HepG2 (cell line): ENCODE measurements around the gene COPB2. TPM values are rescaled to one million over a fixed set of nuclear protein-coding genes. Genes with fewer than 3 reads are reported as not detected.
A peak's percentile ranks its signal among the peaks of the same experiment; 100 is the strongest.

Source experiments
- ATF2 ChIP-seq: sonication (generic); formaldehyde crosslinking; IDR thresholded peaks from 2 replicates; pipeline ENCODE4 v1.4.0; 2020; ENCODE audit warnings: missing genetic modification reagents
- CAMTA2 ChIP-seq: sonication (generic); formaldehyde crosslinking; IDR thresholded peaks from 2 replicates; pipeline ENCODE4 v1.4.0; 2020; ENCODE audit warnings: mild to moderate bottlenecking, missing genetic modification reagents, borderline replicate concordance
- CHCHD3 ChIP-seq: sonication (generic); formaldehyde crosslinking; IDR thresholded peaks from 2 replicates; pipeline ENCODE4 v1.8.0; 2022; ENCODE audit warnings: mild to moderate bottlenecking, missing genetic modification reagents, moderate library complexity
- JARID2 ChIP-seq: sonication (generic); formaldehyde crosslinking; IDR thresholded peaks from 2 replicates; pipeline ENCODE4 v1.8.1; 2023; ENCODE audit warnings: missing genetic modification reagents, inconsistent platforms; ENCODE audit not compliant: insufficient replicate concordance
- NFE2L2 ChIP-seq: fragments of 150-350 bp; IDR thresholded peaks from 2 replicates; pipeline ENCODE4 v1.6.1; 2014; ENCODE audit warnings: low read length
- POGK ChIP-seq: sonication (generic); formaldehyde crosslinking; conservative IDR thresholded peaks from 2 replicates; pipeline ENCODE4 v1.8.0; 2022; ENCODE audit warnings: mild to moderate bottlenecking, moderate library complexity, missing genetic modification reagents
- RARA ChIP-seq: IDR thresholded peaks from 2 replicates; pipeline ENCODE4 v1.6.1; 2016; ENCODE audit warnings: missing genetic modification reagents, missing compliant biosample characterization
- SRSF1 ChIP-seq: fragments of 200-400 bp; formaldehyde crosslinking; optimal IDR thresholded peaks from 2 replicates; pipeline ENCODE3; 2017; ENCODE audit warnings: mild to moderate bottlenecking, low read depth, low read length, moderate library complexity
- THAP9 ChIP-seq: sonication (generic); formaldehyde crosslinking; IDR thresholded peaks from 2 replicates; pipeline ENCODE4; 2020; ENCODE audit warnings: missing genetic modification reagents, mild to moderate bottlenecking, borderline replicate concordance
- ZNF407 ChIP-seq: sonication (generic); formaldehyde crosslinking; IDR thresholded peaks from one replicate; pipeline ENCODE4 v1.5.1; 2020; ENCODE audit warnings: mild to moderate bottlenecking, missing genetic modification reagents; ENCODE audit errors: not compliant biosample characterization
- ZNF460 ChIP-seq: sonication (generic); formaldehyde crosslinking; IDR thresholded peaks from 2 replicates; pipeline ENCODE4 v1.5.1; 2020; ENCODE audit warnings: missing genetic modification reagents, mild to moderate bottlenecking, borderline replicate concordance
- ZNF703 ChIP-seq: sonication (generic); formaldehyde crosslinking; IDR thresholded peaks from 2 replicates; pipeline ENCODE4 v1.5.1; 2020; ENCODE audit warnings: missing genetic modification reagents, mild to moderate bottlenecking, moderate library complexity, borderline replicate concordance
- polyA plus RNA-seq, 8 experiments: library from polyadenylated mRNA; depleted of rRNA in 3 of 8; stranded (reverse) in 7 of 8; unstranded in 1 of 8; fragments of >200 nt; fragmentation: Illumina TruSeq in 4 of 8; extraction: Trizol in 4 of 8; gene quantifications; 2 replicates each; pipeline versions ENCODE4 v1.2.1 to v1.2.3, GENCODE V29; 2011 to 2016; ENCODE audit warnings: low read depth in 4 of 8, missing spikeins in 1 of 8, mixed read lengths in 1 of 8; ENCODE audit not compliant: insufficient read depth in 1 of 8
- total RNA-seq, 5 experiments: library from RNA; depleted of rRNA; stranded (reverse); fragments of >200 nt; fragmentation: Illumina TruSeq; extraction: Trizol; gene quantifications; 2 replicates each; pipeline ENCODE4 v1.2.3, GENCODE V29; 2016; ENCODE audit warnings: low read depth in 1 of 5

Gene COPB2
- total and polyA plus RNA-seq, 2 of the 13 experiments (the other 11 are each of a cell fraction or from before 2014, with no cell fraction given), result 83.3 to 217 TPM

GRCh38 chr3:139343895-139344856 lies 45.3 kb downstream of the COPB2 start, which contains the start of gene MRPS22 (continued):
- TF ChIP-seq ZNF407 (CRISPR knock-in tag) (no peak), ZNF460 (CRISPR knock-in tag) (no peak), RARA (CRISPR knock-in tag) (0 out of 2 replicates have a peak, but pooled peaks have one; percentile 18), SRSF1 (no peak), NFE2L2 (no peak), POGK (CRISPR knock-in tag) (0 out of 2 replicates have a peak, but pooled peaks have one; percentile 23), ATF2 (CRISPR knock-in tag) (peak; percentile 37; the same call in 1 of the 2 replicates), JARID2 (CRISPR knock-in tag) (no peak), CHCHD3 (no peak), THAP9 (CRISPR knock-in tag) (peak; percentile 92; the same call in 1 of the 2 replicates), CAMTA2 (CRISPR knock-in tag) (0 out of 2 replicates have a peak, but pooled peaks have one; percentile 64), ZNF703 (CRISPR knock-in tag) (no peak)
